GM12878 (cell line): ENCODE data around the gene MGME1. TPM values are rescaled to one million over a fixed set of nuclear protein-coding genes. Genes with fewer than 3 reads are reported as not detected.

Source experiments
- ATAC-seq: fragments of 200-7000 bp; cut with Tn5 transposase; 3 replicates; pipeline ENCODE4 v1.9.1; 2020; ENCODE audit warnings: mild to moderate bottlenecking, moderate library complexity
- BruUV-seq: library from RNA; stranded (reverse); fragments of 400-500 nt; replicated peaks from 2 replicates; lab custom pipeline; 2021; lab: Mats Ljungman, UMichigan
- CTCF ChIA-PET: fragments of 300-600 bp; sonication (Branson Sonifier 250); formaldehyde crosslinking; extraction: SDS; loops from one replicate; lab custom pipeline; 2021; ENCODE audit warnings: inconsistent platforms; lab: Yijun Ruan, JAX
- POLR2A ChIA-PET: fragments of 350-600 bp; formaldehyde crosslinking; extraction: SDS; loops from one replicate; lab custom pipeline; 2021; ENCODE audit warnings: inconsistent platforms; lab: Charles Lee
- RAD21 ChIA-PET: fragments of 300-600 bp; sonication (Branson Sonifier 250); formaldehyde crosslinking; loops from one replicate; lab custom pipeline; 2023; ENCODE audit warnings: antibody characterized with exemption; ENCODE audit not compliant: unreplicated experiment; lab: Charles Lee
- SMC1A ChIA-PET: fragments of 300-600 bp; sonication (Branson Sonifier 250); formaldehyde crosslinking; loops from one replicate; lab custom pipeline; 2023; ENCODE audit not compliant: unreplicated experiment, uncharacterized antibody; lab: Charles Lee
- DNase-seq: peaks from one replicate; pipeline ENCODE4 v3.0.0-alpha.2; 2011; ENCODE audit warnings: low read depth, low spot score
- FAIRE-seq: peaks from 3 replicates; lab custom pipeline; 2011; peaks lifted over from hg19 to GRCh38; lab: Jason Lieb, UNC
- H2AFZ ChIP-seq: 2 replicates; pipeline ENCODE4 v1.6.0; 2011; ENCODE audit warnings: low read depth, low read length, control low read depth; ENCODE audit not compliant: control insufficient read depth
- H3K27ac ChIP-seq: 2 replicates; pipeline ENCODE4 v1.5.1; 2011; ENCODE audit warnings: control low read depth; ENCODE audit not compliant: control insufficient read depth, insufficient read depth
- H3K27me3 ChIP-seq, 2 experiments: replicated peaks in 1 of 2; 2 replicates each; pipeline versions ENCODE4 v1.6.0 to v1.6.1; 2011; ENCODE audit warnings: low read length in 1 of 2; ENCODE audit not compliant: control insufficient read depth in 2 of 2, insufficient read depth in 2 of 2
- H3K36me3 ChIP-seq, 2 experiments: 2 replicates each; pipeline ENCODE4 v1.5.1; 2011; ENCODE audit warnings: low read length in 1 of 2; ENCODE audit not compliant: control insufficient read depth in 2 of 2, insufficient read depth in 2 of 2
- H3K4me1 ChIP-seq: 2 replicates; pipeline ENCODE4 v1.6.1; 2011; ENCODE audit warnings: mild to moderate bottlenecking, low read length, moderate library complexity, mixed read lengths; ENCODE audit not compliant: control insufficient read depth, insufficient read depth
- H3K4me2 ChIP-seq: 2 replicates; pipeline ENCODE4 v1.6.0; 2011; ENCODE audit warnings: control low read depth; ENCODE audit not compliant: control insufficient read depth, insufficient read depth
- H3K4me3 ChIP-seq: fragments of 200-600 bp; sonication (generic); 2 replicates; pipeline ENCODE4 v1.5.1; 2016
- H3K79me2 ChIP-seq: 2 replicates; pipeline ENCODE4 v1.6.0; 2011; ENCODE audit warnings: low read length; ENCODE audit not compliant: control insufficient read depth, insufficient read depth
- H3K9ac ChIP-seq: 2 replicates; pipeline ENCODE4 v1.8.0; 2011; ENCODE audit warnings: low read length, control low read depth, mixed read lengths; ENCODE audit not compliant: control insufficient read depth, insufficient read depth
- H3K9me3 ChIP-seq: replicated peaks from 3 replicates; pipeline ENCODE4 v1.5.1; 2011; ENCODE audit warnings: mild to moderate bottlenecking, low read length; ENCODE audit not compliant: control insufficient read depth, insufficient read depth
- H4K20me1 ChIP-seq: 2 replicates; pipeline ENCODE4 v1.6.0; 2011; ENCODE audit not compliant: control insufficient read depth, insufficient read depth
- BCL11A ChIP-seq: IDR thresholded peaks from 2 replicates; pipeline ENCODE4 v1.6.1; 2011; ENCODE audit warnings: low read depth, low read length
- EGR1 ChIP-seq, 2 experiments: IDR thresholded peaks; 1 replicate in 1 of 2; 2 replicates in 1 of 2; pipeline ENCODE4 v1.6.1; 2011 to 2012; ENCODE audit warnings: low read depth in 2 of 2, low read length in 2 of 2, borderline replicate concordance in 1 of 2, mild to moderate bottlenecking in 1 of 2, moderate library complexity in 1 of 2
- KDM1A ChIP-seq: fragments of 200-600 bp; sonication (generic); IDR thresholded peaks from 2 replicates; pipeline ENCODE4 v1.6.1; 2016; ENCODE audit warnings: borderline replicate concordance
- MTA2 ChIP-seq: fragments of 450-650 bp; IDR thresholded peaks from 2 replicates; pipeline ENCODE4 v1.6.1; 2016; ENCODE audit warnings: low read depth, mild to moderate bottlenecking, moderate library complexity
- NFYB ChIP-seq: IDR thresholded peaks from 2 replicates; pipeline ENCODE4 v1.6.1; 2011; ENCODE audit warnings: low read depth, mild to moderate bottlenecking, low read length, improper control_type of control experiment, moderate library complexity; ENCODE audit not compliant: insufficient read depth
- ZBED1 ChIP-seq: IDR thresholded peaks from 2 replicates; pipeline ENCODE4 v1.6.1; 2016; ENCODE audit warnings: borderline replicate concordance
- WGBS: methylation state at CpG from one replicate; pipeline ENCODE4 v1.1.6; 2016; ENCODE audit warnings: low lambda C conversion rate; ENCODE audit not compliant: insufficient replicate concordance, insufficient coverage; ENCODE audit errors: missing lambda C conversion rate; 5-methylcytosine and 5-hydroxymethylcytosine counted together
- in situ Hi-C: fragments of 300-500 bp; cut with MboI; formaldehyde crosslinking; loops from 9 replicates; pipeline ENCODE4 v1.14.3; 2018; ENCODE audit warnings: mixed read lengths
- intact Hi-C: fragments of 100-400 bp; cut with micrococcal nuclease; formaldehyde crosslinking; loops from one replicate; pipeline ENCODE4 v1.14.2; 2022; ENCODE audit not compliant: unreplicated experiment
- polyA plus RNA-seq, 11 experiments: library from polyadenylated mRNA; depleted of rRNA in 4 of 11; unstranded in 6 of 11; stranded (reverse) in 5 of 11; fragments of >200 nt; fragmentation: Nextera tagmentation in 4 of 11; fragmentation: Illumina TruSeq in 1 of 11; extraction: Ambion mirVana in 4 of 11; extraction: Trizol in 1 of 11; gene quantifications; 1 replicate in 1 of 11; 2 replicates in 10 of 11; pipeline versions ENCODE4 v1.2.1 to v1.2.3, GENCODE V29; 2011 to 2016; ENCODE audit warnings: inconsistent platforms in 2 of 11, missing spikeins in 2 of 11, low read depth in 1 of 11
- total RNA-seq, 4 experiments: library from RNA; depleted of rRNA in 3 of 4; stranded (reverse); fragments of >200 nt in 3 of 4; fragmentation: Illumina TruSeq in 1 of 4; extraction: Trizol in 1 of 4; gene quantifications; 2 replicates each; pipeline versions ENCODE4 v1.2.1 to v1.2.3, GENCODE V29; 2013 to 2021
- TF ChIP-seq, protein P1 (sequence below): IDR thresholded peaks from 2 replicates; pipeline ENCODE4 v1.6.1; 2011; ENCODE audit warnings: borderline replicate concordance, low read depth, mild to moderate bottlenecking, moderate library complexity, low read length; ENCODE audit not compliant: insufficient read depth, poor library complexity, severe bottlenecking
- TF ChIP-seq, protein P2 (sequence below): IDR thresholded peaks from 2 replicates; pipeline ENCODE4 v1.6.1; 2012; ENCODE audit warnings: mild to moderate bottlenecking, low read depth, low read length

Gene MGME1
- total and polyA plus RNA-seq, 10 of the 15 experiments (the other 5 are each of a cell fraction or from before 2014, with no cell fraction given) = 13.4 to 44.8 (median 30.6) TPM

DNA sequence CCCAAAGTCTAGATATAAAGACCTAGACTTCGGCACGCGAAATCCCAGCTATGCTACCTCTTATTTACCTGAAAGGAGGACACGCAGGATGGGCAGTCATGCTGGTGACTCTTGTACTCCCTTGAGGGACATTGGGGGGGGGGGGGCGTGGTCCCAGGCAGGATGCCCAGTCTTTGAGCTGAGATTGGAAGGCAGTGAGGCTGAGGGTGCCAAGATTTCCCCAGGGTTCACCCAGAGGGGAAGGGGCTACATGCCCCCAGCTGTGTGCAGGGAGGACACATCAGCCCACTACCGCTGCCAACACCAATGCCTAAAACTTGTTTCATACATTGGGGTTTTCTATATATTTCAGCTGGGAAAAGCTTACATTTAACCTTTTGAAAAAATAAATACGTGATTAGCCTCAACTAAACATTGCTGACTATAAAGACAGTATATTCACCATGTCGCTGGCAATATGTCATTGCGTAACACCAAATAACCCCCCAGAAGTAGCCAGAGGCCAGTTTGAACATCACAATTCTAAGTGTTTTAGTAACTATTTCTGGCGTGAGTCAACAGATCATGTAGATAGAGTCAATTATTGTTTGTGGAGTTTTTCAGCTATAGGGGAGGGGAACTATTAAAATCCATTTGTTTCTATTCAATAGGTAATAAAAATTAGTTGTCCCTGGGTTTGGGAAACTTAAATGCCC, 21.6 kb downstream of the MGME1 start:
- H3K4me2 ChIP-seq = no peak overlapping the region
- ATAC-seq = no peak
- H3K27ac ChIP-seq = no peak overlapping the region
- intact Hi-C loops (loop anchor here (5.0 kb wide), 1 partner anchor 33 kb away; no protein-coding TSS in a partner anchor), in situ Hi-C loops (no loop called here)
- no peaks in the 10 kb centered on the region for H3K27me3 ChIP-seq
- H3K9me3 ChIP-seq = no peaks in the 10 kb centered on the region
- no peak for DNase-seq
- H3K4me1 ChIP-seq = peaks cover 17% of the 10 kb centered on the region
- ChIA-PET RAD21 (interaction anchor here (1.0 kb wide), 1 partner anchor 19 kb away, joined by 5 read pairs; no protein-coding TSS in a partner anchor), SMC1A (interaction anchor here (0.8 to 2.9 kb wide), 2 partner anchors 20 to 23 kb away, joined by 3 to 12 read pairs; no protein-coding TSS in a partner anchor), CTCF (interaction anchor here (0.8 to 3.1 kb wide), 7 partner anchors 19 to 51 kb away, joined by 3 to 14 read pairs (median 4); partner anchors contain the start of genes MGME1 and SNX5), POLR2A (interaction anchor here (1.0 to 1.1 kb wide), 3 partner anchors 11 to 35 kb away, joined by 3 to 4 read pairs (median 4); no protein-coding TSS in a partner anchor)
- FAIRE-seq = no peak
- no peaks in the 10 kb centered on the region; the same call in 1 of the 2 replicates for H3K79me2 ChIP-seq
- TSS peak; percentile 54 for BruUV-seq
- TF ChIP-seq MTA2 (no peak), KDM1A (no peak)
- no peak overlapping the region for H2AFZ ChIP-seq
- no peak overlapping the region for H3K9ac ChIP-seq
- H3K36me3 ChIP-seq = peaks cover 2 to 11% of the 10 kb centered on the region in 2 experiments
- H3K4me3 ChIP-seq = no peak overlapping the region
- 94% methylated on average over 9 of the region's 10 CpGs for WGBS
- no peaks in the 10 kb centered on the region for H4K20me1 ChIP-seq

DNA sequence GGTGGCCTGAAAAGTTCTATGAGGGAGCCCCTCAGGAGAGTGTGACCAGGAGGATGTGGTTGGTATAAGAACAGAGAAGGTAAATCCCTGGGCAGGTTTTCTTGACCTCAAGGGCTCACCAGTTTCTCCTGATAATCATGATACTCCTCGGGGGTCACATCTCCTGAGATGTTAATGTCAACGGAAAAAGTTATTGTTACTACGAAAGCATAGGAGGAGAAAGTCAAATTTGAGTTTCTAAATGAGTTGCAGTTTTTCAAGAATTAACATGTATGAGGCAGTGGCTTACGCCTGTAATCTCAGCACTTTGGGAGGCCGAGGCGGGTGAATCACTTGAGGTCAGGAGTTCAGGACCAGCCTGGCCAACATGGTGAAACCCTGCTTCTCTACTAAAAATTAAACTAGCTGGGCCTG, 23.4 kb downstream of the MGME1 start:
- peak; percentile 23 for FAIRE-seq
- Histone ChIP-seq H3K36me3 (peaks cover 2 to 7% of the 10 kb centered on the region in 2 experiments; a peak in 3 of 4 replicates), H2AFZ (no peak overlapping the region; the same call in 1 of the 2 replicates), H3K27me3 (no peaks in the 10 kb centered on the region), H3K4me2 (peak overlapping the region; percentile 60), H3K27ac (peak overlapping the region; percentile 41), H3K4me1 (peaks cover 21% of the 10 kb centered on the region), H4K20me1 (no peaks in the 10 kb centered on the region), H3K9me3 (no peaks in the 10 kb centered on the region), H3K79me2 (no peaks in the 10 kb centered on the region; the same call in 1 of the 2 replicates), H3K4me3 (no peak overlapping the region), H3K9ac (no peak overlapping the region)
- BruUV-seq = no TSS peak
- CTCF ChIA-PET = interaction anchor here (3.1 to 5.5 kb wide), 2 partner anchors 13 to 26 kb away, joined by 14 to 27 read pairs; no protein-coding TSS in a partner anchor
- in situ Hi-C loops = no loop called here
- POLR2A ChIA-PET = interaction anchor here (0.9 kb wide), 1 partner anchor 12 kb away, joined by 4 read pairs; no protein-coding TSS in a partner anchor
- RAD21 ChIA-PET = interaction anchor here (0.7 to 2.0 kb wide), 6 partner anchors 12 to 53 kb away, joined by 3 to 9 read pairs (median 6); partner anchors contain the start of gene SNX5
- ATAC-seq = peak; percentile 82
- 6% methylated on average over 6 of the region's 6 CpGs for WGBS
- intact Hi-C loops = loop anchor here (2.0 to 5.0 kb wide), 3 partner anchors 23 to 309 kb away; partner anchors contain the start of genes MGME1, RRBP1 and SNX5
- SMC1A ChIA-PET = interaction anchor here (0.6 to 2.9 kb wide), 10 partner anchors 8 to 455 kb away, joined by 3 to 12 read pairs (median 4); no protein-coding TSS in a partner anchor
- peak; percentile 44 for DNase-seq
- TF ChIP-seq ZBED1 = peak; percentile 83; the same call in 1 of the 2 replicates
- TF ChIP-seq, protein P1, sequence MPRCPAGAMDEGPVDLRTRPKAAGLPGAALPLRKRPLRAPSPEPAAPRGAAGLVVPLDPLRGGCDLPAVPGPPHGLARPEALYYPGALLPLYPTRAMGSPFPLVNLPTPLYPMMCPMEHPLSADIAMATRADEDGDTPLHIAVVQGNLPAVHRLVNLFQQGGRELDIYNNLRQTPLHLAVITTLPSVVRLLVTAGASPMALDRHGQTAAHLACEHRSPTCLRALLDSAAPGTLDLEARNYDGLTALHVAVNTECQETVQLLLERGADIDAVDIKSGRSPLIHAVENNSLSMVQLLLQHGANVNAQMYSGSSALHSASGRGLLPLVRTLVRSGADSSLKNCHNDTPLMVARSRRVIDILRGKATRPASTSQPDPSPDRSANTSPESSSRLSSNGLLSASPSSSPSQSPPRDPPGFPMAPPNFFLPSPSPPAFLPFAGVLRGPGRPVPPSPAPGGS = no peak
- TF ChIP-seq, protein P2, sequence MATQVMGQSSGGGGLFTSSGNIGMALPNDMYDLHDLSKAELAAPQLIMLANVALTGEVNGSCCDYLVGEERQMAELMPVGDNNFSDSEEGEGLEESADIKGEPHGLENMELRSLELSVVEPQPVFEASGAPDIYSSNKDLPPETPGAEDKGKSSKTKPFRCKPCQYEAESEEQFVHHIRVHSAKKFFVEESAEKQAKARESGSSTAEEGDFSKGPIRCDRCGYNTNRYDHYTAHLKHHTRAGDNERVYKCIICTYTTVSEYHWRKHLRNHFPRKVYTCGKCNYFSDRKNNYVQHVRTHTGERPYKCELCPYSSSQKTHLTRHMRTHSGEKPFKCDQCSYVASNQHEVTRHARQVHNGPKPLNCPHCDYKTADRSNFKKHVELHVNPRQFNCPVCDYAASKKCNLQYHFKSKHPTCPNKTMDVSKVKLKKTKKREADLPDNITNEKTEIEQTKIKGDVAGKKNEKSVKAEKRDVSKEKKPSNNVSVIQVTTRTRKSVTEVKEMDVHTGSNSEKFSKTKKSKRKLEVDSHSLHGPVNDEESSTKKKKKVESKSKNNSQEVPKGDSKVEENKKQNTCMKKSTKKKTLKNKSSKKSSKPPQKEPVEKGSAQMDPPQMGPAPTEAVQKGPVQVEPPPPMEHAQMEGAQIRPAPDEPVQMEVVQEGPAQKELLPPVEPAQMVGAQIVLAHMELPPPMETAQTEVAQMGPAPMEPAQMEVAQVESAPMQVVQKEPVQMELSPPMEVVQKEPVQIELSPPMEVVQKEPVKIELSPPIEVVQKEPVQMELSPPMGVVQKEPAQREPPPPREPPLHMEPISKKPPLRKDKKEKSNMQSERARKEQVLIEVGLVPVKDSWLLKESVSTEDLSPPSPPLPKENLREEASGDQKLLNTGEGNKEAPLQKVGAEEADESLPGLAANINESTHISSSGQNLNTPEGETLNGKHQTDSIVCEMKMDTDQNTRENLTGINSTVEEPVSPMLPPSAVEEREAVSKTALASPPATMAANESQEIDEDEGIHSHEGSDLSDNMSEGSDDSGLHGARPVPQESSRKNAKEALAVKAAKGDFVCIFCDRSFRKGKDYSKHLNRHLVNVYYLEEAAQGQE = no peak
- TF ChIP-seq BCL11A = 0 out of 2 replicates have a peak, but pooled peaks have one; percentile 3
- no peak for TF ChIP-seq NFYB
- no peak for TF ChIP-seq EGR1 (IDR thresholded peaks at IDR 0.05; ENCODE audit: borderline replicate concordance in 1 of 2, low read depth in 2 of 2, low read length in 2 of 2)
